ENCODE results near the gene ISCU.

DNA sequence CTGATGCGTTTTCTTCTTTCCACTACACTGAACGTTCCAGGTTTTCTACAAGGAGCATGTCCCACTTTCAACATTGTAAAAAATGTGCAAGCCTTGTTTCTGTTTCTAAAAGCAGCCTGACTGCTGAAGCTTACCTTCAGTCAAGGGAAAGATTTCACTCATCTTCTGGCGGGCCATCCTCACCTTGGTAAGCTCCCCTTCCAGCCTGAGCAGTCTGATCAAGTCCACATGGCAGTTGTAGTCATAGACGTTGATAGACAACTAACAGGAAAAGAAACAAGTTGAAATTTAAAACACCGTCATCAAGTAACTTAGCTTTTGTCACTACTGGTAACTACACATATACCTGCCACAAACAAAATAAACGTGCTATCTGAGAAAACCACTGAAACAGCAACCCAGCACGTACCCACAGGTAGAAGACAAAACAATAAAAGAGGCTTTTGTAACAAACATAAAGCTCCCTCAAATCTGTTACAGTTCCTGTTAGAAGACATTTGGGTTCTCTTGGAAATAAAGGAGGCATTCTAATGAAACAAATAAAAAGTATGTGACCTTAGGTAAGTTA lies 13.4 kb upstream of the ISCU start:
- TF ChIP-seq POLR2AphosphoS5 (IDR thresholded peaks at IDR 0.05; ENCODE audit: borderline replicate concordance, low read depth, low read length) (no peak), EZH2 (IDR thresholded peaks at IDR 0.05) (no peak), FOXP2 (optimal IDR thresholded peaks at IDR 0.05; ENCODE audit: control extremely low read depth, extremely low read length, insufficient read depth) (no peak)

Measured in SK-N-MC (cell line).